GM23248 (cell line): ENCODE data around the gene ST6GAL2. TPM values are rescaled to one million over a fixed set of nuclear protein-coding genes. Genes with fewer than 3 reads are reported as not detected.

Source experiments
- DNase-seq: peaks from one replicate; pipeline ENCODE4 v3.0.0-alpha.2; 2015
- H2AFZ ChIP-seq: fragments of 200-600 bp; sonication (generic); 2 replicates; pipeline ENCODE4 v1.6.1; 2016; ENCODE audit warnings: antibody characterized with exemption
- H3F3A ChIP-seq: fragments of 200-600 bp; sonication (generic); 2 replicates; pipeline ENCODE4 v1.6.1; 2016; ENCODE audit warnings: mild to moderate bottlenecking, antibody characterized with exemption, mixed run types; ENCODE audit not compliant: insufficient read depth
- H3K27ac ChIP-seq: fragments of 200-600 bp; sonication (generic); 2 replicates; pipeline ENCODE4 v1.5.1; 2016; ENCODE audit warnings: mild to moderate bottlenecking
- H3K27me3 ChIP-seq: fragments of 200-600 bp; sonication (generic); replicated peaks from 2 replicates; pipeline ENCODE4 v1.6.1; 2016; ENCODE audit warnings: mild to moderate bottlenecking; ENCODE audit not compliant: insufficient read depth
- H3K36me3 ChIP-seq: fragments of 200-600 bp; sonication (generic); 2 replicates; pipeline ENCODE4 v1.6.1; 2016; ENCODE audit warnings: low read depth, mild to moderate bottlenecking
- H3K4me1 ChIP-seq: fragments of 200-600 bp; sonication (generic); 2 replicates; pipeline ENCODE4 v1.6.1; 2016; ENCODE audit warnings: mild to moderate bottlenecking; ENCODE audit not compliant: insufficient read depth
- H3K4me2 ChIP-seq: fragments of 200-600 bp; sonication (generic); one replicate; pipeline ENCODE4 v1.6.1; 2016; ENCODE audit warnings: mild to moderate bottlenecking; ENCODE audit not compliant: unreplicated experiment
- H3K4me3 ChIP-seq: fragments of 200-600 bp; sonication (generic); 2 replicates; pipeline ENCODE4 v1.5.1; 2016; ENCODE audit warnings: mild to moderate bottlenecking
- H3K79me2 ChIP-seq: fragments of 200-600 bp; sonication (generic); 2 replicates; pipeline ENCODE4 v1.6.1; 2016; ENCODE audit warnings: mild to moderate bottlenecking; ENCODE audit not compliant: insufficient read depth
- H3K9ac ChIP-seq: fragments of 200-600 bp; sonication (generic); 2 replicates; pipeline ENCODE4 v1.6.1; 2016; ENCODE audit warnings: mild to moderate bottlenecking
- H3K9me2 ChIP-seq: fragments of 200-600 bp; sonication (generic); 2 replicates; pipeline ENCODE4 v1.6.1; 2016; ENCODE audit warnings: mixed run types, mild to moderate bottlenecking, moderate library complexity; ENCODE audit not compliant: insufficient read depth
- H3K9me3 ChIP-seq: fragments of 200-600 bp; sonication (generic); one replicate; pipeline ENCODE4 v1.6.1; 2017; ENCODE audit warnings: low read depth
- H4K20me1 ChIP-seq: fragments of 200-600 bp; sonication (generic); 2 replicates; pipeline ENCODE4 v1.6.0; 2016; ENCODE audit not compliant: insufficient read depth
- EZH2 ChIP-seq: fragments of 200-600 bp; sonication (generic); IDR thresholded peaks from 2 replicates; pipeline ENCODE4 v1.6.1; 2018; ENCODE audit warnings: antibody characterized with exemption, mild to moderate bottlenecking; ENCODE audit not compliant: insufficient read depth, poor library complexity, severe bottlenecking
- EZH2phosphoT487 ChIP-seq: fragments of 200-600 bp; sonication (generic); IDR thresholded peaks from 2 replicates; pipeline ENCODE4 v1.6.1; 2018; ENCODE audit warnings: antibody characterized with exemption, moderate library complexity, mild to moderate bottlenecking, low read depth; ENCODE audit not compliant: insufficient read depth
- WGBS, 2 experiments: methylation state at CpG; one replicate each; pipeline ENCODE4 v1.1.6; 2015 to 2017; ENCODE audit warnings: low lambda C conversion rate in 2 of 2, low coverage in 1 of 2; ENCODE audit errors: missing lambda C conversion rate in 2 of 2; 5-methylcytosine and 5-hydroxymethylcytosine counted together
- in situ Hi-C: fragments of 300-500 bp; cut with MboI; formaldehyde crosslinking; loops from 2 replicates; pipeline ENCODE4 v1.15.0; 2020
- polyA plus RNA-seq: library from polyadenylated mRNA; unstranded; fragments of >200 nt; fragmentation: Nextera tagmentation; extraction: Ambion mirVana; gene quantifications from 2 replicates; pipeline ENCODE4 v1.2.1, GENCODE V29; 2016
- total RNA-seq: library from RNA; depleted of rRNA; stranded (reverse); fragments of >200 nt; shearing (Covaris generic); gene quantifications from 2 replicates; pipeline ENCODE4 v1.2.3, GENCODE V29; 2014

ST6GAL2 gene
- total and polyA plus RNA-seq, 2 experiments from 2014 or later = not detected

- no peaks in the 10 kb centered on the region for H3K4me1 ChIP-seq
- in situ Hi-C loops = no loop called here
Observed at GRCh38 chr2:106759966-106760365, 126.0 kb downstream of the ST6GAL2 start.

DNA sequence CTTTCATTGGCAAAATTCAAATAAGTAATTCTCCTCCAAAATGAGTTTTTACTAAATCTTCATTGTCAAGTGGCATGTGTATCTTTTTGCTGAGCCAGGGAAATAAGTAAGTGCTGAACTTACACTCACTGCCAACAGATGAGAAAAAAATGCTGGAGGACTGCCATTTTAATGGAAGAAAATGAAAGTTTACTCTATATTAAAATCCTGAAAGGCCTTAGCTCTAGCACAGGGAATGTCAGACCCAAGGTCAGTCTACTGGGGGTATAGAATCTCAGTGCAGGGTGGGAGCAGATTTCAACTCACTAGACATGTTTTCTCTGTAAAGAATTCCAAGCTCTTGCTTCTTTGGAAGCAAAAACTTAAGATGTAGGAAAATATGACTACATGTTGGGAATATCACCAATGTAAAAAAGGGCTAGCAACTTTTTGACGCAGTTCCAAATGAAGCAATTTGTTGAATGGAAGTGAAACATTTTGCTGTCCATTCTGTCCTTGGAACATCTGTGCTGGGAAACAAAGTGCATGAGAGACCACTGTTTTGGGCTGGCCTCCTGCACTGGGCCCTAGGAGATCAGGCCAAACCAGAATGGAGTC is 127.0 kb downstream of the ST6GAL2 start:
- Histone ChIP-seq H3K9me3 (no peaks in the 10 kb centered on the region), H3K4me2 (no peak overlapping the region), H2AFZ (no peak overlapping the region), H3K36me3 (no peaks in the 10 kb centered on the region), H3K27me3 (no peaks in the 10 kb centered on the region), H3K27ac (no peak overlapping the region), H3K9me2 (no peaks in the 10 kb centered on the region), H3K4me1 (no peaks in the 10 kb centered on the region), H3K79me2 (no peaks in the 10 kb centered on the region), H4K20me1 (no peaks in the 10 kb centered on the region), H3K4me3 (no peak overlapping the region), H3F3A (no peaks in the 10 kb centered on the region), H3K9ac (no peak overlapping the region)
- TF ChIP-seq EZH2 = no peak
- TF ChIP-seq EZH2phosphoT487 = no peak
- in situ Hi-C loops = no loop called here
- 0 to 4% methylated on average over 1 of the region's 1 CpG for WGBS, 2 experiments
- DNase-seq = no peak

More at GRCh38 chr2:106759966-106760365, 126.0 kb downstream of the ST6GAL2 start:
- Histone ChIP-seq H3K4me3 (no peak overlapping the region), H3K9me2 (no peaks in the 10 kb centered on the region), H4K20me1 (no peaks in the 10 kb centered on the region), H3K9me3 (no peaks in the 10 kb centered on the region), H2AFZ (no peak overlapping the region), H3K9ac (no peak overlapping the region), H3K4me2 (no peak overlapping the region), H3K27ac (no peak overlapping the region), H3K27me3 (no peaks in the 10 kb centered on the region; the same call in 1 of the 2 replicates), H3K36me3 (no peaks in the 10 kb centered on the region), H3K79me2 (no peaks in the 10 kb centered on the region), H3F3A (no peaks in the 10 kb centered on the region)
- TF ChIP-seq EZH2phosphoT487 (no peak), EZH2 (no peak)
- WGBS, 2 experiments = 1 to 3% methylated on average over 2 of the region's 2 CpGs
- DNase-seq = no peak
